K562 (cell line): ENCODE measurements around the gene SIRT2. TPM values are rescaled to one million over a fixed set of nuclear protein-coding genes. Genes with fewer than 3 reads are reported as not detected.

Experiments
- ATAC-seq: fragments of 200-7000 bp; cut with Tn5 transposase; 3 replicates; pipeline ENCODE4 v1.9.1; 2020; ENCODE audit warnings: moderate library complexity
- BruUV-seq: library from RNA; stranded (reverse); fragments of 400-500 nt; replicated peaks from 2 replicates; lab custom pipeline; 2021; lab: Mats Ljungman, UMichigan
- CTCF ChIA-PET: fragments of 300-600 bp; formaldehyde crosslinking; extraction: SDS; loops from one replicate; lab custom pipeline; 2021; ENCODE audit warnings: low intra/inter-chr PET ratio; lab: Yijun Ruan, JAX
- POLR2A ChIA-PET: fragments of 300-600, 350-650 bp; sonication (Branson Sonifier 250); formaldehyde crosslinking; extraction: SDS; loops from one replicate; lab custom pipeline; 2021; ENCODE audit warnings: antibody characterized with exemption, inconsistent platforms; lab: Yijun Ruan, JAX
- DNase-seq, 4 experiments: peaks; one replicate each; pipeline versions ENCODE4 v3.0.0 to v3.0.0-alpha.2; 2011 to 2018; ENCODE audit warnings: low spot score in 3 of 4, mixed read lengths in 3 of 4; ENCODE audit errors: extremely low read depth in 1 of 4
- FAIRE-seq: peaks from 2 replicates; lab custom pipeline; 2011; peaks lifted over from hg19 to GRCh38; lab: Jason Lieb, UNC
- H2AFZ ChIP-seq: 2 replicates; pipeline ENCODE4 v1.6.0; 2011; ENCODE audit warnings: low read depth, low read length, control low read depth, inconsistent platforms
- H3K27ac ChIP-seq: fragments of 200-600 bp; 3 replicates; pipeline ENCODE4 v1.8.0; 2011; ENCODE audit warnings: low read depth, mild to moderate bottlenecking, control low read depth, inconsistent platforms, low read length, moderate library complexity, mixed read lengths; ENCODE audit errors: extremely low read depth
- H3K27me3 ChIP-seq, 2 experiments: fragments of 300-600 bp in 1 of 2; 2 replicates in 1 of 2; 3 replicates in 1 of 2; pipeline versions ENCODE4 v1.6.0 to v1.8.0; 2011; ENCODE audit warnings: inconsistent platforms in 2 of 2, low read length in 2 of 2, mild to moderate bottlenecking in 1 of 2, mixed read lengths in 1 of 2, moderate library complexity in 1 of 2; ENCODE audit not compliant: control insufficient read depth in 2 of 2, insufficient read depth in 2 of 2
- H3K36me3 ChIP-seq: fragments of 300-600 bp; 3 replicates; pipeline ENCODE4 v1.8.0; 2011; ENCODE audit warnings: mild to moderate bottlenecking, low read length, inconsistent platforms; ENCODE audit not compliant: control insufficient read depth, insufficient read depth
- H3K4me1 ChIP-seq, 2 experiments: fragments of 200-600 bp in 1 of 2; replicated peaks in 1 of 2; 2 replicates in 1 of 2; 3 replicates in 1 of 2; pipeline versions ENCODE4 v1.5.1 to v1.8.0; 2011; ENCODE audit warnings: inconsistent platforms in 2 of 2, low read length in 2 of 2, mild to moderate bottlenecking in 1 of 2, mixed read lengths in 1 of 2, moderate library complexity in 1 of 2; ENCODE audit not compliant: control insufficient read depth in 2 of 2, insufficient read depth in 2 of 2
- H3K4me2 ChIP-seq: 2 replicates; pipeline ENCODE4 v1.6.1; 2011; ENCODE audit warnings: low read length, control low read depth, inconsistent platforms, mixed read lengths; ENCODE audit not compliant: insufficient read depth
- H3K4me3 ChIP-seq: fragments of 200-600 bp; sonication (generic), shearing (Covaris generic); 2 replicates; pipeline ENCODE4 v1.5.1; 2016; ENCODE audit warnings: control low read depth, inconsistent platforms
- H3K79me2 ChIP-seq: fragments of 200-600 bp; 3 replicates; pipeline ENCODE4 v1.8.0; 2011; ENCODE audit warnings: low read length, inconsistent platforms; ENCODE audit not compliant: control insufficient read depth, insufficient read depth
- H3K9ac ChIP-seq, 2 experiments: 2 replicates each; pipeline versions ENCODE4 v1.6.0 to v1.6.1; 2011; ENCODE audit warnings: low read depth in 2 of 2, low read length in 2 of 2, control low read depth in 1 of 2, inconsistent platforms in 1 of 2, mild to moderate bottlenecking in 1 of 2, mixed read lengths in 1 of 2; ENCODE audit not compliant: insufficient read depth in 1 of 2
- H3K9me1 ChIP-seq: one replicate; pipeline ENCODE4 v1.6.0; 2011; ENCODE audit warnings: inconsistent platforms, mild to moderate bottlenecking, low read length, moderate library complexity; ENCODE audit not compliant: control insufficient read depth, insufficient read depth
- H3K9me3 ChIP-seq: replicated peaks from 2 replicates; pipeline ENCODE4 v1.5.1; 2011; ENCODE audit warnings: low read depth, low read length, inconsistent platforms; ENCODE audit not compliant: control insufficient read depth, insufficient read depth
- H4K20me1 ChIP-seq: replicated peaks from 2 replicates; pipeline ENCODE4 v1.6.1; 2011; ENCODE audit warnings: low read length, inconsistent platforms, mixed read lengths; ENCODE audit not compliant: control insufficient read depth, insufficient read depth
- POLR2A ChIP-seq: fragments of 450-650 bp; conservative IDR thresholded peaks from 2 replicates; pipeline ENCODE4 v1.6.1; 2016
- SUPT5H ChIP-seq: fragments of 450-650 bp; IDR thresholded peaks from 2 replicates; pipeline ENCODE4 v1.6.1; 2016
- ZKSCAN1 ChIP-seq: fragments of 150-350 bp; IDR thresholded peaks from 2 replicates; pipeline ENCODE4 v1.6.1; 2016; ENCODE audit warnings: low read depth, low read length
- ZNF121 ChIP-seq: sonication (generic); formaldehyde crosslinking; conservative IDR thresholded peaks from 2 replicates; pipeline ENCODE4 v1.8.0; 2022; ENCODE audit warnings: missing genetic modification reagents
- WGBS: fragments of 100-300 bp; shearing (Covaris generic); methylation state at CpG from one replicate; pipeline ENCODE4 v1.1.6; 2016; ENCODE audit warnings: low coverage, mixed read lengths; ENCODE audit not compliant: insufficient coverage; ENCODE audit errors: missing lambda C conversion rate; 5-methylcytosine and 5-hydroxymethylcytosine counted together
- in situ Hi-C: fragments of 300-500 bp; cut with MboI; formaldehyde crosslinking; loops from 4 replicates; pipeline ENCODE4 v1.15.0; 2018; ENCODE audit warnings: inconsistent platforms, mixed read lengths
- intact Hi-C: fragments of 100-400 bp; cut with micrococcal nuclease; formaldehyde crosslinking; loops from 2 replicates; pipeline ENCODE4 v1.14.2; 2022
- polyA plus RNA-seq, 8 experiments: library from polyadenylated mRNA; depleted of rRNA in 4 of 8; stranded (reverse) in 5 of 8; unstranded in 3 of 8; fragments of >200 nt; fragmentation: Nextera tagmentation in 2 of 8; fragmentation: Illumina TruSeq in 1 of 8; extraction: Ambion mirVana in 2 of 8; extraction: Trizol in 1 of 8; gene quantifications; 2 replicates each; pipeline versions ENCODE4 v1.2.1 to v1.2.3, GENCODE V29; 2011 to 2014; ENCODE audit warnings: inconsistent platforms in 1 of 8, missing spikeins in 1 of 8
- total RNA-seq, 7 experiments: library from RNA; depleted of rRNA in 6 of 7; stranded (reverse); fragments of >200 nt in 6 of 7; fragmentation: Illumina TruSeq in 2 of 7; extraction: Trizol in 2 of 7; gene quantifications; 2 replicates each; pipeline versions ENCODE4 v1.2.1 to v1.2.3, GENCODE V29; 2011 to 2021; ENCODE audit warnings: low replicate concordance in 1 of 7
- TF ChIP-seq, protein P1 (sequence below): sonication (generic); formaldehyde crosslinking; IDR thresholded peaks from 2 replicates; pipeline ENCODE4 v1.4.0; 2020; ENCODE audit warnings: mild to moderate bottlenecking, missing genetic modification reagents

Gene SIRT2
- total and polyA plus RNA-seq, 9 of the 15 experiments (the other 6 are each of a cell fraction or from before 2014, with no cell fraction given), result 2.3 to 35.2 (median 22.9) TPM

GRCh38 chr19:38933544-38933943 lies 34.1 kb upstream of the SIRT2 start:
- Histone ChIP-seq H3K9me3 (peaks cover 18% of the 10 kb centered on the region), H3K9ac (no peak overlapping the region), H3K36me3 (peaks cover 25% of the 10 kb centered on the region)
- no peak for ATAC-seq
- 100% methylated on average over 4 of the region's 4 CpGs for WGBS
- in situ Hi-C loops, result no loop called here
- TF ChIP-seq ZKSCAN1 (no peak), SUPT5H (peak; percentile 52; the same call in 1 of the 2 replicates), POLR2A (0 out of 2 replicates have a peak, but pooled peaks have one; percentile 41), ZNF121 (peak; percentile 35)
- TF ChIP-seq, protein P1, sequence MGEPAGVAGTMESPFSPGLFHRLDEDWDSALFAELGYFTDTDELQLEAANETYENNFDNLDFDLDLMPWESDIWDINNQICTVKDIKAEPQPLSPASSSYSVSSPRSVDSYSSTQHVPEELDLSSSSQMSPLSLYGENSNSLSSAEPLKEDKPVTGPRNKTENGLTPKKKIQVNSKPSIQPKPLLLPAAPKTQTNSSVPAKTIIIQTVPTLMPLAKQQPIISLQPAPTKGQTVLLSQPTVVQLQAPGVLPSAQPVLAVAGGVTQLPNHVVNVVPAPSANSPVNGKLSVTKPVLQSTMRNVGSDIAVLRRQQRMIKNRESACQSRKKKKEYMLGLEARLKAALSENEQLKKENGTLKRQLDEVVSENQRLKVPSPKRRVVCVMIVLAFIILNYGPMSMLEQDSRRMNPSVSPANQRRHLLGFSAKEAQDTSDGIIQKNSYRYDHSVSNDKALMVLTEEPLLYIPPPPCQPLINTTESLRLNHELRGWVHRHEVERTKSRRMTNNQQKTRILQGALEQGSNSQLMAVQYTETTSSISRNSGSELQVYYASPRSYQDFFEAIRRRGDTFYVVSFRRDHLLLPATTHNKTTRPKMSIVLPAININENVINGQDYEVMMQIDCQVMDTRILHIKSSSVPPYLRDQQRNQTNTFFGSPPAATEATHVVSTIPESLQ, result no peak
- TF ChIP-seq, all 486 proteins: peak for 3
- DNase-seq (peak in 1 of 4 experiments; percentile 2), FAIRE-seq (no peak)
- peaks cover 43% of the 10 kb centered on the region for H3K79me2 ChIP-seq
- no peaks in the 10 kb centered on the region for H3K27me3 ChIP-seq
- no peak overlapping the region for H3K27ac ChIP-seq
- H2AFZ ChIP-seq, result no peak overlapping the region
- H3K4me1 ChIP-seq, result peaks cover 0 to 18% of the 10 kb centered on the region in 2 experiments; a peak in 3 of 5 replicates
- ChIA-PET CTCF (no interaction called here), POLR2A (interaction anchor here (0.6 to 1.4 kb wide), 6 partner anchors 8 to 530 kb away, joined by 3 to 7 read pairs (median 3); no protein-coding TSS in a partner anchor)
- H3K4me3 ChIP-seq, result no peak overlapping the region
- no peaks in the 10 kb centered on the region for H3K9me1 ChIP-seq
- no peak overlapping the region for H3K4me2 ChIP-seq
- intact Hi-C loops, result loop anchor here (5.0 to 10.0 kb wide), 3 partner anchors 101 to 419 kb away; partner anchors contain the start of gene ECH1
- no peaks in the 10 kb centered on the region; the same call in 1 of the 2 replicates for H4K20me1 ChIP-seq
- BruUV-seq, result no TSS peak
